ENCODE measurements around the gene CAPN15. TPM values are rescaled to one million over a fixed set of nuclear protein-coding genes. Genes with fewer than 3 reads are reported as not detected.

CAPN15 gene
- total RNA-seq = 51.1 and 58.2 TPM in 2 replicates

GRCh38 chr16:527015-527903, at the start of gene CAPN15:
Gene CAPN15 (plus strand): TSS chr16:527712. CDS start chr16:546839, 19,127 bp downstream.

DNA sequence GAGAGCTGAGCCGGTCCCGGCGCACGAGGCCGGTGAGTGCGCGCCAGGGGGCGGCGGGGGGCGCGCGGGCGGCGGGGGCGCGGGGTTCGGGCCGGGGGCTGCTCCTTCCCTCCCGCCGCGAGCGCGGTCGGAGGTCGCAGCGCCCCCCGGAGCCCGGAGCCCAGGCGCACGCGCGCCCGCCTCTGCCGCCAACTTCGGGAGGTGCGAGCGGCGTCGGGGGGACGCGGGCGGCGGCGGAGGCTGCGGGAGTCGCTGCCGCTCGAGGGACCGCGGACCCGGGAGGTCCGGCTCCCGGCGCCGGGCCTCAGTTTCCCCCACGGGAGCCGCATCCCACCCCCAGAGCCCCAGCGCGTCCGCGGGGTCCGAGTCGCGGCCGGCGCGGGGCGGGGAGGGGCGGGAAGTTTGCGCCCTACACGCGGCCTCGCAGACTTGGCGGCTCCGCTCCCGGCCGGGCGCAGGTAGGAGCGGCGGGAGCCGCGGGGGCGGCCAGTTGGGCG, 32.7 kb downstream of the CAPN15 start, which contains the start of gene PRR35:
TSS of gene PRR35 (plus strand) at position 191 of the 497 bp plus-strand sequence. CDS start 2,901 bp downstream, outside the sequence.

DNA sequence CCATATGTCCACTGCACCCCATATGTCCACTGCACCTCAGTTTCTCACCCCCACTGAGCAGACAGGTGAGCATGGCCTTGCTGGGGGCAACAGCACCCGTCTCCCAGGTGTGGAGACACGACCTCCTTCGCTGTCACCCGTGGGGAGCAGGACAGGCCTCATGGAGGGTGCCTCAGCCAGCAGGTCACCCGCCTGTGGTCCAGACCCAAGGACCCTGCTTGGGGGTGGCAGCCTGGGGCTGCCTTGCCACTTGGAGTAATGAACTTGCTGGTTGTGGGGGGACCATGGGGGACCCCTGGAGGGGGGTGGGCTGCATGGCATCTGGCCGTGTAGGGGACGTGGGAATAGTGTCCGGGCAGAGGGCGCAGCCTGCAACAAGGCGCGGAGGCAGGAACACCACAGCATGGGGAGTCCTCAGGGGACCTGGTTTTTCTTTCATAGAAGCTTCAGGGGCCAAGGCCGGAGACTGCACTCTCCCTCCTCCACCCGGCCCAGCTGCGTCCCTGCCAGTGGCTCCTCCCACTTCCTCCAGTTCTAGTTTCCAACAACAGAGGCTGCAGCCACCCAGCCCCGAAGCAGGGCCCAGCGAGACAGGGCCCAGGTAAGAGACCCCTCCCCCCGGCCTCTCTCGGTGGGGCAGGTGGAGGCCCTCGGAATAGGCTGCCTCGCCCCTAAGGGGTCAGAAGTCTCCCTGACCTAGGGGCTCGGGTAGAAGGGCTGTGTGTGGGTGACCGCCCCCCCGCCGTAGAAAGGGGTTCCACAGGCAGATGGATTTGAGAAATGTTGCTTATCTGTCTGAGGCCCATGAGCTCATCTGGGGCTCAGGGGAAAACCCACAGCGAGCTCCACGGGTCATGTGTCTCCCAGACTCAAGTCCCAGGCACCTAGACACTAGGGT, 39.2 kb downstream of the CAPN15 start, which contains the start of gene NHLRC4:
TSS of gene NHLRC4 (plus strand) at position 531 of the 898 bp plus-strand sequence. CDS start 1,043 bp downstream, outside the sequence.

GRCh38 chr16:569445-570254, 42.1 kb downstream of the CAPN15 start, which contains the start of gene PIGQ:
Gene PIGQ (plus strand): TSS chr16:569968. CDS start chr16:574075, 4,107 bp downstream.

DNA sequence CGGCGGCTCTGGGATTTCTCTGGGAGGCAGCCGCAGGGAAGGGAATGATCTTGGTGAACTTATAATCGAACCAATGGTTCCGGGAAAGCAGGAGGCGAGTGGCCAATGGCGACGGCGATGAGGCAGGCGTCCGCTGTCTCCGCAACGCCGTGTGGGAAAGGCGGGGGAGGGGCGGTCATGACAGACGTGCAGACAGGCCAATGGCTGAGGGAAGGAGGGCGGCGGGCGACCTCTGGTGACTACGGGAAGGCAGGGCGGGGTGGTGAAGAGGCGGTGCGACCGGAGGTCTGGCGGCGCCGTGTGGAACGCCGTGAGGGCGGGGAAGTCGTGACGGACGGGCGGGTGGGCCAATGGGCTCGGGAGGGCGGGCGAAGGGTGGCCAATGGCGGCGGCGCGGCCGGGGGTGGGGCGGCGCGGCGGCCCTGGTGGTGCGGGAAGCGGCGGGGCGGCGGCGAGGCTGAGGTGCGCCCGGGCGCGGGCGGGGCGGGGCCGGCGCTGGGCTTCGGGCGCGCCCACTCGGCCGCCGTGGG, 62.2 kb downstream of the CAPN15 start, which contains the start of gene RAB40C:
TSS of gene RAB40C (plus strand) at position 409 of the 530 bp plus-strand sequence. CDS start 226 bp downstream, outside the sequence.

Other genes starting within 250 kb of the CAPN15 start
- gene ARHGDIG, start 247.1 kb upstream of the CAPN15 start, total RNA-seq = 0.20 and 2.0 TPM in 2 replicates
- 0.07 TPM in 1 of 2 replicates, not detected in the other for gene PDIA2, start 244.5 kb upstream of the CAPN15 start, total RNA-seq
- 19.2 and 23.7 TPM in 2 replicates for gene AXIN1, start 175.0 kb upstream of the CAPN15 start, total RNA-seq
- gene MRPL28, start 157.2 kb upstream of the CAPN15 start, total RNA-seq = 146 and 154 TPM in 2 replicates
- 55.5 and 64.6 TPM in 2 replicates for gene PGAP6, start 145.7 kb upstream of the CAPN15 start, total RNA-seq
- 125 and 136 TPM in 2 replicates for gene NME4, start 130.5 kb upstream of the CAPN15 start, total RNA-seq
- gene DECR2, start 125.8 kb upstream of the CAPN15 start, total RNA-seq = 27.5 and 30.7 TPM in 2 replicates
- gene RAB11FIP3, start 102.1 kb upstream of the CAPN15 start, total RNA-seq = 34.9 and 42.6 TPM in 2 replicates
- gene PRR35, start 32.7 kb downstream of the CAPN15 start, total RNA-seq = not detected in 2 replicates
- 0.59 and 0.67 TPM in 2 replicates for gene NHLRC4, start 39.3 kb downstream of the CAPN15 start, total RNA-seq
- gene PIGQ, start 42.3 kb downstream of the CAPN15 start, total RNA-seq = 25.9 and 26.0 TPM in 2 replicates
- 14.0 and 19.3 TPM in 2 replicates for gene RAB40C, start 62.4 kb downstream of the CAPN15 start, total RNA-seq
- 0.10 TPM in 1 of 2 replicates, not detected in the other for gene WFIKKN1, start 103.3 kb downstream of the CAPN15 start, total RNA-seq
- gene METTL26, start 108.6 kb downstream of the CAPN15 start, total RNA-seq = 146 and 160 TPM in 2 replicates
- gene MCRIP2, start 114.1 kb downstream of the CAPN15 start, total RNA-seq = 27.6 and 35.6 TPM in 2 replicates
- 6.9 and 10.6 TPM in 2 replicates for gene WDR90, start 121.7 kb downstream of the CAPN15 start, total RNA-seq
- 39.1 and 50.4 TPM in 2 replicates for gene RHOT2, start 140.4 kb downstream of the CAPN15 start, total RNA-seq
- 0.07 and 0.69 TPM in 2 replicates for gene RHBDL1, start 148.0 kb downstream of the CAPN15 start, total RNA-seq
- gene STUB1, start 152.7 kb downstream of the CAPN15 start, total RNA-seq = 176 and 178 TPM in 2 replicates
- gene JMJD8, start 156.6 kb downstream of the CAPN15 start, total RNA-seq = 71.3 and 89.9 TPM in 2 replicates
- 9.1 and 9.5 TPM in 2 replicates for gene WDR24, start 162.7 kb downstream of the CAPN15 start, total RNA-seq
- gene FBXL16, start 178.1 kb downstream of the CAPN15 start, total RNA-seq = 0.07 TPM in 1 of 2 replicates, not detected in the other
- gene METRN, start 187.4 kb downstream of the CAPN15 start, total RNA-seq = 32.8 and 48.0 TPM in 2 replicates
- 39.4 and 43.4 TPM in 2 replicates for gene ANTKMT, start 193.4 kb downstream of the CAPN15 start, total RNA-seq
- gene CCDC78, start 198.7 kb downstream of the CAPN15 start, total RNA-seq = not detected in 2 replicates
- 0.79 and 1.9 TPM in 2 replicates for gene HAGHL, start 199.4 kb downstream of the CAPN15 start, total RNA-seq
- gene CIAO3, start 213.3 kb downstream of the CAPN15 start, total RNA-seq = 25.8 and 30.2 TPM in 2 replicates
- not detected in 2 replicates for gene MSLN, start 233.0 kb downstream of the CAPN15 start, total RNA-seq

All from mammary microvascular endothelial cell (primary cell).